ENCODE results near the gene PAX9.

DNA sequence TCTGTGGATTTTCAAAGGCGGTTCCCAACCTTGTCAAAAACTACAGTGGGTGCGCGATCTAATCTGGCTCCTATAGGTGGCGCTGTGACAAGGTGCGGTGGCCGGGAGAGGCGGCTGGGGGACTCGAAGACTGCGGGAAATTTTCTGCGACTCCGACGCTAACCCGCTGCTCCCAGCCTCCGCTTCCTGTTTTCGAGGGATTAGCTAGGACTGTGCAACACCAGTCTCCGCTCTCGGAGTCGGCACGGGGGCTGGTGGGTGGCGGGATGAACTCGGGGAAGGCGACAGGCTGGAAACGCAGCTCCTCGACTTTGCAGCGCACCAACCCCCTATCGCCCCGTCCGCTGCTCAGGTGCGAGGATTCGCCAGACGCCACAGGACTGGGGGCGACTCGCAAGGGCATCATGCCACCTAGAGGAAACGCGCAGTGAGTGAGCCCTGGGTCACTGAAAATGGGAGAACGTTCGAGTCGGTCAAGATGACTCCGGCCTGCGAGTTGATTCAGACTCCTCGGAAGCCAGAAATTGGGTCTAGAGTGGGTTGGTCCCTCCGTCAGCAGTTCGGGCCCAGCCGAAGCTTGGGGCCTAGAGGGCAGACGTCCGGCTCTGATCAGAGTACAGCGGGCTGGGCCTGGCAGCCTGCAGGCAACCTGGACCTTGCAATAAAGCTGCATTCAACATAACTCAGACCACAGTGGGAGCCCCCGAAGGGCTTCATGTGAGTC, 5.5 kb upstream of the PAX9 start:
- TF ChIP-seq ZFP30 (CRISPR knock-in tag; IDR thresholded peaks at IDR 0.05) = no peak
- no peak for TF ChIP-seq ZC3H10 (CRISPR knock-in tag; IDR thresholded peaks at IDR 0.05)
- TF ChIP-seq, protein P1, sequence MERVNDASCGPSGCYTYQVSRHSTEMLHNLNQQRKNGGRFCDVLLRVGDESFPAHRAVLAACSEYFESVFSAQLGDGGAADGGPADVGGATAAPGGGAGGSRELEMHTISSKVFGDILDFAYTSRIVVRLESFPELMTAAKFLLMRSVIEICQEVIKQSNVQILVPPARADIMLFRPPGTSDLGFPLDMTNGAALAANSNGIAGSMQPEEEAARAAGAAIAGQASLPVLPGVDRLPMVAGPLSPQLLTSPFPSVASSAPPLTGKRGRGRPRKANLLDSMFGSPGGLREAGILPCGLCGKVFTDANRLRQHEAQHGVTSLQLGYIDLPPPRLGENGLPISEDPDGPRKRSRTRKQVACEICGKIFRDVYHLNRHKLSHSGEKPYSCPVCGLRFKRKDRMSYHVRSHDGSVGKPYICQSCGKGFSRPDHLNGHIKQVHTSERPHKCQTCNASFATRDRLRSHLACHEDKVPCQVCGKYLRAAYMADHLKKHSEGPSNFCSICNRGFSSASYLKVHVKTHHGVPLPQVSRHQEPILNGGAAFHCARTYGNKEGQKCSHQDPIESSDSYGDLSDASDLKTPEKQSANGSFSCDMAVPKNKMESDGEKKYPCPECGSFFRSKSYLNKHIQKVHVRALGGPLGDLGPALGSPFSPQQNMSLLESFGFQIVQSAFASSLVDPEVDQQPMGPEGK (CRISPR knock-in tag; IDR thresholded peaks at IDR 0.05; ENCODE audit: borderline replicate concordance) = no peak
- TF ChIP-seq, protein P2, sequence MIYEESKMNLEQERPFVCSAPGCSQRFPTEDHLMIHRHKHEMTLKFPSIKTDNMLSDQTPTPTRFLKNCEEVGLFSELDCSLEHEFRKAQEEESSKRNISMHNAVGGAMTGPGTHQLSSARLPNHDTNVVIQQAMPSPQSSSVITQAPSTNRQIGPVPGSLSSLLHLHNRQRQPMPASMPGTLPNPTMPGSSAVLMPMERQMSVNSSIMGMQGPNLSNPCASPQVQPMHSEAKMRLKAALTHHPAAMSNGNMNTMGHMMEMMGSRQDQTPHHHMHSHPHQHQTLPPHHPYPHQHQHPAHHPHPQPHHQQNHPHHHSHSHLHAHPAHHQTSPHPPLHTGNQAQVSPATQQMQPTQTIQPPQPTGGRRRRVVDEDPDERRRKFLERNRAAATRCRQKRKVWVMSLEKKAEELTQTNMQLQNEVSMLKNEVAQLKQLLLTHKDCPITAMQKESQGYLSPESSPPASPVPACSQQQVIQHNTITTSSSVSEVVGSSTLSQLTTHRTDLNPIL (CRISPR knock-in tag; IDR thresholded peaks at IDR 0.05; ENCODE audit: low read depth) = no peak
- TF ChIP-seq RARB (CRISPR knock-in tag; IDR thresholded peaks at IDR 0.05) = no peak
- no peak for TF ChIP-seq GLIS3 (CRISPR knock-in tag; IDR thresholded peaks at IDR 0.05)
- no peak for TF ChIP-seq ARNTL (CRISPR knock-in tag; IDR thresholded peaks at IDR 0.05; ENCODE audit: borderline replicate concordance, low read depth)
- no peak for TF ChIP-seq BACH2 (CRISPR knock-in tag; IDR thresholded peaks at IDR 0.05; ENCODE audit: borderline replicate concordance)
- no peak for TF ChIP-seq SNAI2 (CRISPR knock-in tag; IDR thresholded peaks at IDR 0.05)

All from SK-N-SH treated with all-trans-retinoic acid at 6 μM for 48 hours (cell line).